Frontal cortex (tissue), 4 donors: ENCODE measurements around the gene NYAP1. TPM values are rescaled to one million over a fixed set of nuclear protein-coding genes. Genes with fewer than 3 reads are reported as not detected.

ENCODE experiments used
- DNase-seq, 2 donors: peaks; one replicate each; pipeline ENCODE4 v3.0.0; 2012; ENCODE audit warnings: low spot score in 2 of 2
- FAIRE-seq: peaks from 2 replicates; lab custom pipeline; 2012; peaks lifted over from hg19 to GRCh38; lab: Jason Lieb, UNC
- total RNA-seq: library from RNA; depleted of rRNA; stranded (reverse); fragments of >200 nt; gene quantifications from one replicate; pipeline ENCODE4 v1.2.3, GENCODE V29; 2014
- donor health status: control.
- donor health status: control.
- donor health status: control.

NYAP1 gene
- total RNA-seq, 1 donor from 2014 or later: 55.0 TPM

DNA sequence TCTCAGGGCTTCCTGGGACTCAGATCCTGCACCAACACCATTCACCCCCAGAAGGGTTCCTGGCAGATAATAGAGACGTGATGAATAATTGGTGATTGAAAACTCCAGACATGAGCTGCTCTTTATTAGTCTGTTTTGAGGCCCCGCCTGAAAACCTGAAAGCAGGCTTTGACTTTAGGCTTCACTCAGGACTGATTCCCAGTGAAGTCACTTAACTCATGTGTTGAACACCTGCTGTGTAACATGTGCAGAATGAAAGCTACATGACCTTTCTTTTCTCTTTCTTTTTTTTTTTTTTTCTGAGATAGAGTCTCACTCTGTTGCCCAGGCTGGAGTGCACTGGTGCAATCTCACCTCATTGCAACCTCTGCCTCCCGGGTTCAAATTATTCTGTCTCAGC, 28.5 kb upstream of the NYAP1 start:
- no peak for DNase-seq
- FAIRE-seq: no peak

DNA sequence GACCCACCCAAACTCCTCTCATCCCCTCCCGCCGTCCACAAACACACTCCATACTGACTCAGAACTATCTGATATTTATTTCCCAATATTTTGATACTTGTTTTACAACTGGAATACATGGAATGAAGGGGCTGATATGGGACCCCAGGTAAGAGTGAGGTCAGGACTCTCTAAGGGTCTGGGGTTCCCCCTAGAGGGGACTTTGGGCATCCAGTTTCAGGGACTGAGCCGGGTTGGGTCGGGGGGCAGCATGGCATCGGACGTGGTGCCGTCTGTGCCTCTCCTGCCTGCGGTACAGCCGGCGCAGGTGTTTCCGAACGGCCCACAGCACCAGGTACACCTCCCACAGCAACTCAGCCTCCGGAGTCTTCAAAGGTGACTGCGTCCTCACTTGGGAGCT, 27.2 kb upstream of the NYAP1 start:
- DNase-seq: no peak

DNA sequence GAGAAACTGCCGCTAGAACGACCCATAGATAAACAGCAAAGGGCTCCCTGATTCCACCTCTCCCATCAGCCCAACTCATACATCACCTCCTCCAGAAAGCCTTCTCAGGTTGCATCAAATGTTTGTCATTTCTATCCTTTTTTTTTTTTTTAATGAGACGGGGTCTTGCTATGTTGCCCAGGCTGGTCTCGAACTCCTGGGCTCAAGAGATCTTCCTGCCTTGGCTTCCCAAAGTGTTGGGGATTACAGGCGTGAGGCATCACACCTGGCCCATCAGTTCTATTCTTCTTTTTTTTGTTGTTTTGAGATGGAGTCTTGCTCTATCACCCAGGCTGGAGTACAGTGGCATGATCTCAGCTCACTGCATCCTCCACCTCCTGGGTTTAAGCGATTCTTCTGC, 26.7 kb upstream of the NYAP1 start:
- DNase-seq (no peak), FAIRE-seq (no peak)

More for the DNA sequence above, 27.2 kb upstream of the NYAP1 start:
- FAIRE-seq: no peak

DNA sequence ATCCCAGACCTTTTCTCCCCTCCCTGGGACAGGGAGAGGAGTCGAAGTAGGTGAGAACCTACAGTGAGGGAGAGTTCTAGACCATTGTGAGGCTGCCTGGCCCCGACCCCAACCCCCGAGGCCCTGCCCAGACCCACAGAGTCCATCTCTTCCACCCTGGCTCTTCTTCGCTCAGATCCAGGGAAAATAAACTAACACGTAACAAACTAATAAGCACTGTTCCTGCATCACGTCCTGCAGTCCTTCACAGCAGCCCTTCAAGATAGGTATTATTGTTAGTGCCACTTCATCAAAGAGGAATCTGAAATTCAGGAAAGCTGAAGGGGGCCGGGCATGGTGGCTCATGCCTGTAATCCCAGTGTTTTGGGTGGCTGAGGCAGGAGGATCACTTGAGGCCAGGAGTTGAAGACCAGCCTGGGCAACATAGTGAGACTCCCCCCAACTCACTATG, 19.5 kb upstream of the NYAP1 start, which contains the start of gene SPACDR:
Gene SPACDR (minus strand): TSS at position 51 of the 451 bp plus-strand sequence. CDS start 235 bp downstream, outside the sequence.
- DNase-seq: no peak
- no peak for FAIRE-seq

DNA sequence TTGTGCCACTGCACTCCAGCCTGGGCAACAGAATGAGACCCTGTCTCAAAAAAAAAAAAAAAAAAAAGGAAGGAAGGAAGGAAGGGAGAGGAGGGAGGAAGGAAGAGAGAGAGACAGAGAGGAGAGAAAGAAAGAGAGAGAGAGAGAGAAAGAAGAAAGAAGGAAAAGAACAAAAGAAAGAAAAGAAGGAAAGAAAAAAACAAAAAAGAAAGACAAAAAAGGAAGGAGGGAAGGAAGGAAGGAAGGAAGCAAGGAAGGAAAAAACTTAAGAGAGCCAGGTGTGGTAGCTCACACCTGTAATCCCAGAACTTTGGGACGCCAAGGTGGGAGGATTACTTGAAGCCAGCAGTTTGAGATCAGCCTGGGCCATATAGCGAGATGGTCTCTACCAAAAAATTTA, 18.9 kb upstream of the NYAP1 start:
- no peak for FAIRE-seq
- no peak for DNase-seq

DNA sequence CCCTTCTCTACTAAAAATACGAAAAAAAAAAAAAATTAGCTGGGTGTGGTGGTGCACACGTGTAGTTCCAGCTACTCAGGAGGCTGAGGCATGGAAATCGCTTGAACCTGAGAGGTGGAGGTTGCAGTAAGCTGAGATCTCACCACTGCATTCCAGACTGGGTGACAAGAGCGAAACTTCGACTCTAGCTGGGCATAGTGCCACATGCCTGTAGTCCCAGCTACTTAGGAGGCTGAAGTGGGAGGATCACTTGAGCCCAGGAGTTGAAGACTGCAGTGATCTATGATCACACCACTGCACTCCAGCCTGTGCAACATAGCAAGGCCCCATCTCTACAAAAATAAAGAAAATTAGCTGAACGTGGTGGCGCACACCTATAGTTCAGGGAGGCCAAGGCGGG, 18.4 kb upstream of the NYAP1 start:
- FAIRE-seq (no peak), DNase-seq (no peak)

DNA sequence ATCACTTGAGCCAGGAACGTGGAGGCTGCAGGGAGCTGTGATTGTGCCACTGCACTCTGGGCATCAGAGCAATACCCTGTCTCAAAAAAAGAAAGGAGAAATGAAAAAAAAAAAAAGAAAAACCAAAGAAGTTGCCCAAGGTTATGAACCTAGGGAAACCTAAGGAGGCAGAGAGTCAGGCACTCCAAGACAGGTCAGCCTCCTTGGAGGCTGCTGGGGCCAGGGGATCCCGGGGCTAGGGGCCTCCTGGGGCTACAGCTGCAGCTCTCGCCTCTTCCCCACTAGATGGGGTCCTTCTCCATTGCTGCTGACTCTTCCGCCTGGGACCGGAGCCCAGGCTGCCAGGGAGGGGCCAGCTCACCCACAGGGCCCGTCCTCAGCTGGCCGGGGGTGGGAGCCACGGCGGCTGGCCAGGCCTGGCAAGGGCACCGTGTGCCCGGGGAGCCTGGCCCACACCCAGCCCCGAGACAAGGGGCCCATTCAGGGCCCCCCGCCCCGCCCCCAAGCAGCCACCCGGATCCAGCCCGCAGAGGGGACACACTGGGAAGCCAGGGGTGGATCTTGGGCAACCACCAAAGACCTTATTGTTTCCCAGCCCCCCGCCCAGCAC, 17.9 kb upstream of the NYAP1 start:
- DNase-seq (peak; percentile 90 to 92), FAIRE-seq (no peak)

DNA sequence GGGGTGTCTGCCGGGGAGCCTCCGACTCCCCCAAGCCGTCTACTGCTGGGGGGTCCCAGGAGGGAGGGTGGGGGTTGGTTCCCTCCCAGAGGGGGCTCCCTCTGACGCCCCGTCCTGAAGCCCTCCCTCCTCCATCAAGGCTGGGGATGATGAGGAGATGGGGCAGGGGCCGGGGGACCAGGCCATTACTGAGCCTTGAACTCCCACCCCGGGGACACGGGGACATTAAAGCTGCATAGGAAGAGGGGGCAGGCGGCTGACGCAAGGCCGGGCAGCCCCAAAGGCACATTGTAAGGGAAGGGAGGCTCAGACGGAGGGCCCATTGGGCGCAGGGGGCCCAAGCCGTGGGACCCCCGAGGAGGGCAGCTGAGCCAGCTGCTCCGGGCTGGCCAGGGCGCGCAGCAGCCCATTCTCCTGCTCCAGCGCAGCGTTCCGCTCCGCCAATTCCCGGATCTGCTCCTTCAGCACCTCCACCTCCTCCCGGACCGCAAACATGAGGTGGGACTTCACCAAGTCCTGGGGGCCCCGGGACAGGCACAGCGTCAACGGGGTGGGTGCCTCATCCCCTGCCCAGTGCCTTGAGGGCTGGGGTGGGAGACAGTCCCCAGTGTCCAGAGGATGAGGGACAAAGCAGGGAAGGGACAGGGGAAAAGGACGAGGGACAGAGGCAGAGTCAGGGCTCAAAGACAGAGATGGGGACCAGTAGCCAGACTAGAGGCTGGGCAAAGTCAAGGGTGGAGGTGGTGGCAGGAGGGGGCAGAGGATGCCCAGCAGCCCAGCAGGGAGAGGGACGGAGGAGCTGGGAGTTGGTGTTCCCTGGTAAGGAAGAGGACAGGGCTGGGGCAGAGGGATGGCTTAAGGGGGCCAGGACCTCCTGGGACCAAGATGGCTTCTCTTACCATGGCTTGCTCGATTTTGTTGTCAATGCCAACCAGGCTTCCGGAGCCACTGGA, 16.8 kb upstream of the NYAP1 start:
- FAIRE-seq (no peak), DNase-seq (no peak)

DNA sequence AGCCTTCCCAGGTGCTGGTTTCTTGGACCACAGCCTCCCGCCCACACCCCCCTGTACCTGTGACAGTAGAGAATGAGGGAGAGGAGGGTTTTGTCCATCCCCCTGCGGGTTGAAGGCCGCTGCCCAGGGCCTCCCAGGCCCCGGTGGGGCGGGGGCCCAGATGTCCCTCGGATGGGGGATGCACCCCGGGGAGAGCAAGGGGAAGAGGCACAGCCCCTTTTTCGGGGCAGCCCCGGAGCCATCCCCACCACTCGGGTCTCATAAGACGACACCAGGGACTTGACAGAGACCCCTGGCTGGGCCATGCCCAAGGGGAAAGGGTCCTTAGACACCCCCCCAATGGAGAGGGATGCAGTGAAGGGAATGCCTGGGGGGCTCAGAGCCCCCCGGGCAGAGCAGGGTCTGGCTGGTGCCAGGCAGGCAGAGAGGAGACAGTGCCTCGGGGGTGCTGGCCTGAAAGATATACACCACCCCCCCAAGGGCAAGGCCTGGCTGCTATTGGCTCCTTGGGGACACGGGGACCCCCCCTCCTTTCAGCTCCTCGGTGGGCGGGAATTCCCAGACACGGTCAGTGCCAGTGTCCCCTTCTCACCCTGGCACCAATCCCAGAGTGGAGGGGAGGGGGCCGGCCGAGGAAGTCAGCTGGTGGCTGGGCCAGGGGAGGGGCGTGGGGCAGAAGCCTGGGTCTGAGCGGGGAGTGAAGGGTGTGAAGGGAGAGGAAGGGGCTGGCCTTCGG, 15.9 kb upstream of the NYAP1 start:
- DNase-seq: peak; percentile 84 to 88
- FAIRE-seq: no peak

DNA sequence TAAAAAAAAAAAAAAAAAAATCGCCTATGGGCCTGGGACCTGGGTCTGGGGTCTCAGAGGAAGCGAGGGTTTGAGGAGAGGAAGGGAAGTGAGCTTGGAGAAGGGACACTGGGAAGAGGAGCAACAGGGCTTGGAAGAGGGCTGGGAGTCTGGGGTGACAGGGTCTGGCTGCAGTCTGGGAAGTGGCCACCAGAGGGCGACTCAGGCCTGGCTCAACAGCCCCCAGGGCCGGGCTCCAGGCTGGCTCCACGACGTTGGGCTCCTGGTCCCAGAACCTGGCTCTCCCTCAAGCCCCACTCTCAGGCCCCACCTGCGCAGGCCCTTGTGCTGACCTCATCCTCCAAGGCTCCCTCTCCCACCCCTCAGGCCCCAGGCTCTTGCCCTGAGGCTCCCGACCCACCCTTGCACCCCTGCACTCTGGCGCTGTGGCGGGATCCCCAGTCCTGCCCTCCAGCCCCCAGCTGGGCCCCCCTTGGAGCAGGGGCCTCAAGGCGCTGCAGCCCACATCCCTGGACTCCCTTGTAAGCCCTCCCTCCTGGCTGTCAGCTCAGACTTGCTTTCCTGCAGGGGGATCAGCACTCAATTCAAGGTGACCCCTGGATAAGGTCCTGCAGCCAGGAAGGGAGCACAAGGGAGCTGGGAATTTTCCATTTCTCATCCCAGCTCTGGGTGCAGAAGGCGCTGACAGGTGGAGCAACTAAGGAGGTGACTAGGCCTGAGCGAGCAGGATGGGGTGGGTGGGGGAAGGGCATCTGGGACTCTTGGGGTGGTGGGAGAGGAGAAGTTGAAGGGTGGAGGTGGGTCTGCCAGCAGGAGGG, 14.3 kb upstream of the NYAP1 start:
- peak; percentile 86 to 94 for DNase-seq
- FAIRE-seq: no peak

DNA sequence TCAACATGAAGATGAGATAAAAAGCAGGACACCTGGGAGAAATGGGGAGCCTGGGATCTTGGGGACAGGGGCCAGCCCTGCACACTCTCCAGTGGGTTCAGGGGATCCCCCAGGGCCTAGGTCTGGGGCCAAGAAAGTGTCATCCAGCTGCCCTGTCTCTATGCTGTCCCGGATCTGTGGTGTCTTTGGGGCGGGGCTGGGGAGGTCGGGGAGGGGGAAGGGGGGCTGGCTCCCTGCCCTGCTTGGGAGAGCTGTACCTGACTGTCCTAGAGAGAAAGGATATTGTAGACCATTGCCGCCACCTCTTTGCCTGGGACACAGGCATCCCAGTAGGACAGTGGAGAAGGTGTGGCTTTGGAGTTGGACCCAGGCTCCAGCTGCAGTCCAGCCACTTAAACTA, 12.7 kb upstream of the NYAP1 start:
- DNase-seq (no peak), FAIRE-seq (no peak)

DNA sequence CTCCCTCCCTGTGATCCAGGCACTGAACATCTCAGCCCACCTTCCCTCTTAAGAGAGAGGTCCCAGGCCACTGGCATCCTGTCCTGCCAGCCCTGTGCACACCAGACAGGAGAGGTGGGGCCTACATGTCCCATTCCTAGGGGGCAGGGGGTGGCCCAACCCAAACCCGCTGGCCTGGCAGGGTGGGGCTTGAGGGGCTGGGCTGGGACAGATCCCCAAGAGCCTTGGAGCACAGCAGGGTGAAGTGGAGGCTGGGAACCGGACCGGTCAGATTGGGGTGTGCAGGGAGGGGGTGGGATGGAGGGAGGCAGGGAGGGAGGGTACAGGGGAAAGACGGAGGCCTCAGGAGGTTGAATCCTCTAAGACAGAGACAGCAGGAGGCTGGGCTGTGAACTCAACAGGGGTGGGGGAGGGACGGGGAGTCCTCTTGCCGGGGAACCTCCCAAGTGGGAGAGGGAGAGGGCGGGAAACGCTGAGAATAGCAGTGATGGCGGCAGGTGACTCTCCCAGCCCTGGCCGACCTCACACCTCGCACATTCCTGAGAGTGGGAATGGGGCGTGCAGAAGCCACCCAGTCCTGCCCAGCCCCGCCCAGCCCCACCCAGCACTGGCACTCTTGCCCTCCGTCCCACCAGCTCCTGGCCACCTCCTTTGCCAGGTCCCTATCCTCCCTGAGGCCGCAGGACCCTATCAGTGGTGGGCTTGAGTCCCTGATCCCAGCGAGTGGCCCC, 11.4 kb upstream of the NYAP1 start:
- FAIRE-seq: no peak
- DNase-seq: no peak

DNA sequence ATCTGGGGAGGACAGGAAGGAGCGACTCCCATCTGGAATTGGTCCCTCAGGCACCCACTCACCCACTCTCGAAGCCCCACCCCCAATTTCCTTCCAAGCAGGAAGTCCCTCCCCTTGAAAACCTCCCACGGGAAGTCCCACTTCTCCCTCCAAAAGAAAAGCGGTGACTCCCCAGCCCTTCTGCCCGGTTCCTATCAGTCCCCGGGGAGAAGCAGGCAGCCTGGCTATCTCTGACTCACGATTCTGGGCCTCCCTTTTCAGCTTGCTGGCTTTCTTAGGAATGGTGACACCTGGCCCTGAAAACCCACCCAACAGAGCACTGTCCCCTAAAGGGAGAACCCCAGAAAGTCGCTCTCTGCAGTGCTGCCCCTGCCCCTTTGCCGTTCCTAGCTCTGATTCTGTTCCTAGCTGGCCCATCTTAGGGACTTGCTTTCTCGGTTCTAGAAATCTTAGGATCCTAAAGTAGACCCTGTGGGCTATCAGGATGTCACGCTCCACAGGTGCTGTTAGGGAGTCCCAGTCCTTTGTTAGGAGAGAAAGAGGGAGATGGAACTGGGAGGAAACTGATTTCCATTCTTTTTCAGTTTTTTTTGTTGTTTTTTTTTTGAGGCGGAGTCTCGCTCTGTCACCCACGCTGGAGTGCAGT, 10.8 kb upstream of the NYAP1 start:
- DNase-seq (no peak), FAIRE-seq (no peak)

DNA sequence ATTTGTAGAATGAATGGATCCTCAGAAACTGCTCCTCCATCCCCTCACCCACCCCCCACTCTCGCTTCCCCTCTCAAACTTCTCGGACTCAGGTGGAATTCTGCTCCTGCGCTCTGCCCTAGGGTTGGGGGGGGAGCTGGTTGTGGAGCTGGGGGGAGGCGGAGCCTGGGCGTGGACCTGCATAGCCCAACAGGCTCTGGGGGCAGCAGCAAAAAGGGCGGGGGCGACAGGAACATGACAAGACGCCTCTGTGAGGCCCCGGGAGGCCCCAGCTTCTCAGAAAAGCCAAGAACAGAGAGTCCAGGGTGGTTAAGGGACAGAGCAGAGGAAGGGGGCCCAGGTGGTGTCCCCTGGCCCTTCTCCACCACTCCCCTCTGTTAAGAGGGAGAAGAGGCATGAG, 8.2 kb upstream of the NYAP1 start:
- no peak for DNase-seq
- no peak for FAIRE-seq

DNA sequence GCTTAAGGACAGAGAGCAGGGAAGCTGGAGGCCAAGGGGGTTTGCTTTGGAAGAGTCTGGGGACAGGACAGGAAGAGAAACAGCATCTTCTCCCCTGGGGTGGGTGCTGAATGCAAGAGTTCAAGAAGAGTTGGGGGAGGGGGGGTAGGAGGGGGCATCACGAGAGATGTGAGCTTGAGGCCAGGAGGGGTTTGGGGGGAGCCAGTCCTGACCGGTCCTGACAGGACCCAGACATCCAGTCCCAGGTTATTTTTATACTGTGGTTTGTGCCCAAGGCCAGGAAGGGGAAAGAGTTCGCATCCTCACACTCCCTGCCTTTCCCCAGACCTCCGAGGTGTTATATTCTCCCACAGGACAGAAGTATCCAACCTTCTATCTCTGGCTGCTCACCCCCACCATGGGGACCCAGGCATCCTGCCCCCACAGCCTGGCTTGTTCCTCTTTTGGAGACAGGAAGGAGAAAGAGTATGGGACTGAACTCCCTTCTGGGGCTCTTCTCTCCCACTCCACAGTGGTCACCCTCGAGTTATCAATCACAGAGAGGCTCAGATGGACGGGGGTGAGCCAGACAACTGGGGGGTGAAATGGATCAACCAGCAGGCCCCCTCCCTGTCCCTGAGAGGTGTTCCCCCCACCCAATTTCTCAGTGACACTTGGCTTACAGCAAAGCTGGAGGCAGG, 7.5 kb upstream of the NYAP1 start:
- FAIRE-seq (no peak), DNase-seq (no peak)

DNA sequence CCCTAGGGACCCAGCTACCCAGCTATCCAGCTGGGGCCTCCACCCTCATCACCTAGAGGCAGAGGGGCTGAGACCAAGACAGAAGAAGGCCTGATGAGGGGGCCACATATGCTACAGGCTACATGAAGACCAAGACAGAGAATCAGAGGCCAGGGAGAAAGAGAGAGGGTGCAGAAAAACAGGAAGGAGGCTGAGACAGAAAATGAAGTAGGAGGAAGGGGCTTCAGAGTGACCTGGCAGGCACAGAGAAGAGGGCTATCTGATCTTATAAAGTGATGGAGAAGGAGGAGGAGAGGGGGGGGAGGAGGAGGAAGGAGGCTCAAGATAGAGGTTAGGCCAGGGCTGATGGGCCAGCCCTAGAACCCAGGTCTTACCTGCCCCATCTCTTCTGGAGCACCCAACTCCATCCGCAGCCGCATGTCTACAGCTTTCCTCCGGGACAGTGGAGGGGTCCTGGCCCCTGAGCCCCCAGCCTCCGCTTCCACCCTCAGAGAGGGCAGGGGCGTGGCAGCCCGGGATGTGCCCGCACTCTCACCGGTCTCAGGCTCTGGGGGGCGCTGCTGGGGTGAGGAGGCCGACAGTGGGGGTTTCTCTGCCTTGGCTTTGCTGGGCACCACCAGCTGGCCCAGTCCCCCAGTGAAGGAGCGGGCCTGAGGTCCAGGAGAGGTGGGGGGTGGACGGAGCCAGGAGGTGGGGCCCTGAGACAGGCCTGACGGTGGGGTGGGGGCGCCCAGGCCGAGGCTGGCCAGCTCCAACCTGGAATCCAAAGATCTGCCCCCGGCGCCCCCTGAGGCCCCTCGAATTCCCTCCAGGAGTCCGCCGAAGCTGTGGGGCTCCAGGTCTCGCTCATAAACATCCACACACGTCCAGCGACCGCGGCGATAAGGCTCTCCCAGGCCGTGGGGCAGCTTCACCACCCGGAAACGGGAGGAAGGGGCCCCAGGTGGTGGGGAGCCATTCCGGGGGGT, 6.5 kb upstream of the NYAP1 start:
- FAIRE-seq (no peak), DNase-seq (no peak)

DNA sequence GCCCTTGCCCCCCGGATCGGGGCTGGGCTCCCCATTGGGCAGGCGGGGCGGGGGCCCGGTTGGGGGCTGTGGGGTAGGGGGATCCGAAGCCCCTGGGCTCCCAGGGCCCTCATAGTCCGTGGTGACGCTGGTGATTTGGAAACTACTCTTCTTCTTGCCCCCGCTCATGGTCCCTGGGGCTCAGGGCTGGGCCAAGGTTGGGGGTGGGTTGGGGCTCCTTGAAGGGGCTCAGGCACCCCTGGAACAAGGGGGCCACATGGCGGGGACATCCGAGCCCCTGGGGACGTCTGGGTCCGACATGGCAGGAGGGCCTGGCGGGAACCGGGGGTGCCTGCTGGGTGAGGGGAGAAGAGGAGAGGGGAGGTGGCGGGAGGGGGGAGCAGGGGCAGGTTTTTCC, 5.9 kb upstream of the NYAP1 start:
- FAIRE-seq (no peak), DNase-seq (no peak)
